Uterus (tissue), 4 donors: ENCODE measurements around the gene NHP2. TPM values are rescaled to one million over a fixed set of nuclear protein-coding genes. Genes with fewer than 3 reads are reported as not detected.
"Not testable (repeated sequence)": the region's sequence is repeated elsewhere in the genome, so short reads cannot be mapped to it uniquely, and the experiment has no call there.

ENCODE experiments used
- DNase-seq, 2 donors: peaks; one replicate each; pipeline ENCODE4 v3.0.0-alpha.2; 2019 to 2020
- H3K27ac ChIP-seq, 2 donors: fragments of 200-600 bp; sonication (generic); 1 replicate in 1 of 2; 2 replicates in 1 of 2; pipeline ENCODE4 v1.5.1; 2016 to 2018
- H3K27me3 ChIP-seq, 2 donors: fragments of 200-600 bp; sonication (generic); one replicate each; pipeline ENCODE4 v1.5.1; 2018 to 2019; ENCODE audit warnings: control low read depth in 1 of 2
- H3K36me3 ChIP-seq, 2 donors: fragments of 200-600 bp; sonication (generic); one replicate each; pipeline ENCODE4 v1.5.1; 2019; ENCODE audit warnings: control low read depth in 1 of 2
- H3K4me1 ChIP-seq, 2 donors: fragments of 200-600 bp; sonication (generic); one replicate each; pipeline ENCODE4 v1.5.1; 2018 to 2019; ENCODE audit warnings: control low read depth in 1 of 2
- H3K4me3 ChIP-seq, 2 donors: fragments of 200-600 bp; sonication (generic); 1 replicate in 1 of 2; 2 replicates in 1 of 2; pipeline ENCODE4 v1.5.1; 2018 to 2019; ENCODE audit warnings: mild to moderate bottlenecking in 1 of 2
- H3K9me3 ChIP-seq, 2 donors: fragments of 200-600 bp; sonication (generic); one replicate each; pipeline ENCODE4 v1.5.1; 2019; ENCODE audit warnings: control low read depth in 1 of 2
- POLR2A ChIP-seq, 2 donors: fragments of 450-650 bp; IDR thresholded peaks; one replicate each; pipeline ENCODE4 v1.6.1; 2016; ENCODE audit warnings: antibody characterized with exemption in 2 of 2, mild to moderate bottlenecking in 1 of 2, moderate library complexity in 1 of 2
- intact Hi-C: fragments of 100-400 bp; cut with DNase I; formaldehyde crosslinking; loops from one replicate; pipeline ENCODE4 v1.15.1; 2023; ENCODE audit warnings: low total_unique reads
- total RNA-seq, 4 donors: library from RNA; depleted of rRNA in 3 of 4; stranded (reverse); fragments of >200 nt in 3 of 4; gene quantifications; one replicate each; pipeline versions ENCODE4 v1.1.0 to v1.2.4, GENCODE V29; 2014 to 2023
- TF ChIP-seq, protein P1 (sequence below), 4 experiments: fragments of 200-600 bp in 2 of 4; fragments of 450-650 bp in 2 of 4; sonication (generic) in 2 of 4; IDR thresholded peaks; one replicate each; pipeline ENCODE4 v1.5.1; 2016 to 2019; ENCODE audit warnings: antibody characterized with exemption in 4 of 4, mild to moderate bottlenecking in 2 of 4, moderate library complexity in 1 of 4
- donor health status: DM: yes; HTN: yes; CAD: no.

Gene NHP2
- total RNA-seq, 4 donors from 2014 or later: 83.4 to 180 (median 147) TPM

DNA sequence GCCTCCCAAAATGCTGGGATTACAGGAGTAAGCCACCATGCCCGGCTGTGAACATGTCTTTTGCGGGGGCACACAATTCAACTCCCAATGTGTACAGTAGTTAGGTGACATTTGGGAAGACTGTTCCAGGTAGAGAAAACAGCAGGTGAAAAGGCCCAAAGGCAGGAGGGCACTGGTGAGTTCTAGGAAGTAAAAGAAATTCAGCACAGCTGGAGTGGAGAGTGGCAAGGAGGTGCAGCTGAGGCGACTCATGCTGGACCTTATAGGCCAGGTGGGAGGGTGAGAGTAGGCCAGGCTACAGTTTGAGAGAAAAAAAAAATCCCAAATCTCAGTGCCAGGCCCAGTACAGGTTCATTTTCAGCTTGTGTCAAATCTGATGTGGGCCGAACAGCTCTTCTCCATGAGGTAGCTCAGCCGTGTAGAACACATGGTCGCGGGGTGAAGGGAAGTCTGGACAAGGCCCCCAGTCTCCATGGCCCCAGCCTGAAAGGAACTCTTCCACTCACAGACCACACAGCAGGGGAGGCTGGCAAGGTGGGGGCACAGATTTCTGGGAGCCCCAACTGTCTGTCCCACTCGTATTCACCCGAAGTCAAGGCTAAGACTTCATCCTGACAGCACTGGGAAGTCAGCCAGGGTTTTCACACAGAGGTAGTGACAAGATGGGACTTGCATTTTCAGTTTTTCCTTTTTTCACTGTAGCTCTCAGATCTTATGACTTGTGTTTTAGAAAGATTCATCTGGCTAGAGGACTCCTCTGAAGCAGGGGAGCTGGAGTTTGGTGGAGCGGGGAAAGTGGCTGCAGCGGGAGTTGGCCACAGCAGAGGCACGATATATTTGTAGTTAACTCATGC is 46.1 kb upstream of the NHP2 start:
- intact Hi-C loops: no loop called here
- no peaks in the 10 kb centered on the region for H3K27me3 ChIP-seq
- DNase-seq: no peak
- no peaks in the 10 kb centered on the region for H3K36me3 ChIP-seq
- TF ChIP-seq, protein P1, sequence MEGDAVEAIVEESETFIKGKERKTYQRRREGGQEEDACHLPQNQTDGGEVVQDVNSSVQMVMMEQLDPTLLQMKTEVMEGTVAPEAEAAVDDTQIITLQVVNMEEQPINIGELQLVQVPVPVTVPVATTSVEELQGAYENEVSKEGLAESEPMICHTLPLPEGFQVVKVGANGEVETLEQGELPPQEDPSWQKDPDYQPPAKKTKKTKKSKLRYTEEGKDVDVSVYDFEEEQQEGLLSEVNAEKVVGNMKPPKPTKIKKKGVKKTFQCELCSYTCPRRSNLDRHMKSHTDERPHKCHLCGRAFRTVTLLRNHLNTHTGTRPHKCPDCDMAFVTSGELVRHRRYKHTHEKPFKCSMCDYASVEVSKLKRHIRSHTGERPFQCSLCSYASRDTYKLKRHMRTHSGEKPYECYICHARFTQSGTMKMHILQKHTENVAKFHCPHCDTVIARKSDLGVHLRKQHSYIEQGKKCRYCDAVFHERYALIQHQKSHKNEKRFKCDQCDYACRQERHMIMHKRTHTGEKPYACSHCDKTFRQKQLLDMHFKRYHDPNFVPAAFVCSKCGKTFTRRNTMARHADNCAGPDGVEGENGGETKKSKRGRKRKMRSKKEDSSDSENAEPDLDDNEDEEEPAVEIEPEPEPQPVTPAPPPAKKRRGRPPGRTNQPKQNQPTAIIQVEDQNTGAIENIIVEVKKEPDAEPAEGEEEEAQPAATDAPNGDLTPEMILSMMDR (IDR thresholded peaks at IDR 0.05): no peak
- no peak for TF ChIP-seq POLR2A (IDR thresholded peaks at IDR 0.05)
- H3K4me1 ChIP-seq: no peaks in the 10 kb centered on the region
- H3K9me3 ChIP-seq: no peaks in the 10 kb centered on the region
- H3K4me3 ChIP-seq: no peak overlapping the region
- no peak overlapping the region for H3K27ac ChIP-seq

DNA sequence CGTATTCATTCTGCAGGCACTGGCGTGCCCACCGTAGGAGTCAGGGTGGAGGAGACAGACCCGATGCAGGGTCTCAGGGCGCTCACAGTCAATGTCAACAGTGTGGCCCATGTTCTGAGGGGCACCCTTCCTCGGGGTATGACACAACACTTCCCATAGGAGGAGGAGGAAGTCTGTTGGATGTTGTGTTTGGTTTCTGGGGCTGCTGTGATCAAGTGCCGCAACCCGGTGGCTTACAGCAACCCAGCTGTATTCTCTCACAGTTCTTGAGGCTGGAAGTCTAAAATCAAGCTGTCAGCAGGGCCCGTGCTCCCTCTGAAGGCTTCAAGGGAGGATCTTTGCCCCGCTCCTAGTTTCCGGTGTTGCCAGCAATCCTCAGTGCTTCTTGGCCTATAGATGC is 45.0 kb upstream of the NHP2 start:
- Histone ChIP-seq H3K9me3 (no peaks in the 10 kb centered on the region), H3K4me1 (no peaks in the 10 kb centered on the region), H3K36me3 (no peaks in the 10 kb centered on the region), H3K27me3 (no peaks in the 10 kb centered on the region), H3K27ac (no peak overlapping the region), H3K4me3 (no peak overlapping the region)
- TF ChIP-seq, protein P1 (IDR thresholded peaks at IDR 0.05): no peak
- no peak for TF ChIP-seq POLR2A (IDR thresholded peaks at IDR 0.05)
- intact Hi-C loops: no loop called here
- DNase-seq: no peak

GRCh38 chr5:178198151-178198550 is 44.5 kb upstream of the NHP2 start:
- not testable (repeated sequence) for DNase-seq

GRCh38 chr5:178196986-178197385 is 43.3 kb upstream of the NHP2 start:
- H3K9me3 ChIP-seq: no peaks in the 10 kb centered on the region
- H3K27me3 ChIP-seq: no peaks in the 10 kb centered on the region
- H3K4me1 ChIP-seq: no peaks in the 10 kb centered on the region
- no peak overlapping the region for H3K27ac ChIP-seq
- H3K4me3 ChIP-seq: no peak overlapping the region
- no peak for DNase-seq
- no peaks in the 10 kb centered on the region for H3K36me3 ChIP-seq
- intact Hi-C loops: no loop called here
- TF ChIP-seq POLR2A (IDR thresholded peaks at IDR 0.05): no peak
- TF ChIP-seq, protein P1 (IDR thresholded peaks at IDR 0.05): no peak

More at GRCh38 chr5:178198151-178198550, 44.5 kb upstream of the NHP2 start:
- H3K36me3 ChIP-seq, H3K4me1 ChIP-seq, H3K9me3 ChIP-seq, H3K27ac ChIP-seq, intact Hi-C loops, H3K27me3 ChIP-seq, H3K4me3 ChIP-seq: not testable (repeated sequence)

- Histone ChIP-seq H3K36me3 (no peaks in the 10 kb centered on the region), H3K27me3 (no peaks in the 10 kb centered on the region), H3K4me1 (no peaks in the 10 kb centered on the region), H3K27ac (no peak overlapping the region), H3K9me3 (no peaks in the 10 kb centered on the region), H3K4me3 (no peak overlapping the region)
- intact Hi-C loops: no loop called here
- DNase-seq: no peak
- no peak for TF ChIP-seq POLR2A (IDR thresholded peaks at IDR 0.05)
- TF ChIP-seq, protein P1 (IDR thresholded peaks at IDR 0.05): no peak
Observed at GRCh38 chr5:178196281-178196812, 42.7 kb upstream of the NHP2 start.
